H1 (cell line): Measurements from ENCODE around the gene YPEL5. TPM values are rescaled to one million over a fixed set of nuclear protein-coding genes. Genes with fewer than 3 reads are reported as not detected.

Experiments used
- ATF3 ChIP-seq: IDR thresholded peaks from 2 replicates; pipeline ENCODE4 v1.6.1; 2011; ENCODE audit warnings: low read depth, mild to moderate bottlenecking, low read length; ENCODE audit not compliant: insufficient read depth
- BRCA1 ChIP-seq: IDR thresholded peaks from 2 replicates; pipeline ENCODE4 v1.6.1; 2012; ENCODE audit warnings: low read depth, low read length, improper control_type of control experiment
- CHD7 ChIP-seq: fragments of 300-600 bp; sonication (generic); IDR thresholded peaks from 2 replicates; pipeline ENCODE4 v1.7.1; 2012; ENCODE audit warnings: low read length, moderate library complexity, mild to moderate bottlenecking, inconsistent platforms; ENCODE audit not compliant: insufficient replicate concordance
- EGR1 ChIP-seq: IDR thresholded peaks from 2 replicates; pipeline ENCODE4 v1.6.1; 2011; ENCODE audit warnings: low read depth, low read length, borderline replicate concordance
- EP300 ChIP-seq, 2 experiments: IDR thresholded peaks; 1 replicate in 1 of 2; 2 replicates in 1 of 2; pipeline ENCODE4 v1.6.1; 2011 to 2012; ENCODE audit warnings: low read depth in 2 of 2, low read length in 2 of 2, mild to moderate bottlenecking in 2 of 2, borderline replicate concordance in 1 of 2, inconsistent platforms in 1 of 2, moderate library complexity in 1 of 2
- POU5F1 ChIP-seq: IDR thresholded peaks from 2 replicates; pipeline ENCODE4 v1.6.1; 2011; ENCODE audit warnings: low read depth, mild to moderate bottlenecking, low read length, moderate library complexity
- SIRT6 ChIP-seq: IDR thresholded peaks from one replicate; pipeline ENCODE4 v1.7.1; 2012; ENCODE audit warnings: low read length, inconsistent platforms
- SUZ12 ChIP-seq: fragments of 200-600 bp; sonication (generic); IDR thresholded peaks from 2 replicates; pipeline ENCODE4 v1.6.1; 2012; ENCODE audit warnings: mild to moderate bottlenecking, inconsistent platforms, low read length, moderate library complexity, mixed read lengths
- polyA plus RNA-seq, 7 experiments: library from polyadenylated mRNA; depleted of rRNA in 3 of 7; stranded (reverse) in 5 of 7; unstranded in 2 of 7; fragments of >200 nt in 5 of 7; fragments of 200-250 nt in 2 of 7; gene quantifications; 1 replicate in 5 of 7; 2 replicates in 1 of 7; 4 replicates in 1 of 7; pipeline versions ENCODE4 v1.2.1 to v1.2.3, GENCODE V29; 2011 to 2013; ENCODE audit warnings: missing spikeins in 2 of 7, mixed read lengths in 2 of 7
- total RNA-seq: library from RNA; stranded (reverse); fragmentation: NEBNext Ultra II Directional; extraction: Animal tissue kit (Norgen Biotek cat#: 25700); gene quantifications from 2 replicates; pipeline ENCODE4 v1.2.1, GENCODE V29; 2021

YPEL5 gene
- total and polyA plus RNA-seq, 2 of the 8 experiments (the other 6 are each of a cell fraction or from before 2014, with no cell fraction given): 18.5 to 28.0 TPM

- TF ChIP-seq CHD7 (no peak), SIRT6 (no peak), EP300 (IDR thresholded peaks at IDR 0.05; ENCODE audit: borderline replicate concordance in 1 of 2, low read depth in 2 of 2, low read length in 2 of 2) (no peak), ATF3 (no peak), BRCA1 (no peak), POU5F1 (no peak), EGR1 (no peak), SUZ12 (no peak)
Observed at GRCh38 chr2:30115981-30116285, 30.9 kb upstream of the YPEL5 start (continued).
